Caco-2 (cell line): ENCODE data around the gene BCL7B. TPM values are rescaled to one million over a fixed set of nuclear protein-coding genes. Genes with fewer than 3 reads are reported as not detected.
A peak's percentile ranks its signal among the peaks of the same experiment; 100 is the strongest.

Experiments
- BruUV-seq: library from RNA; stranded (reverse); fragments of 400-500 nt; replicated peaks from 2 replicates; lab custom pipeline; 2021; lab: Mats Ljungman, UMichigan
- CTCF ChIA-PET: fragments of 300-600 bp; sonication (Branson Sonifier 250); formaldehyde crosslinking; loops from one replicate; lab custom pipeline; 2022; ENCODE audit warnings: antibody characterized with exemption; lab: Charles Lee
- POLR2A ChIA-PET: fragments of 300-600 bp; sonication (Branson Sonifier 250); formaldehyde crosslinking; loops from one replicate; lab custom pipeline; 2022; ENCODE audit warnings: antibody characterized with exemption; lab: Charles Lee
- DNase-seq, 2 experiments: peaks; one replicate each; pipeline versions ENCODE4 v3.0.0 to v3.0.0-alpha.2; 2020 to 2022
- H3K27me3 ChIP-seq: replicated peaks from 2 replicates; pipeline ENCODE4 v1.6.0; 2011; ENCODE audit warnings: low read length; ENCODE audit not compliant: control insufficient read depth, insufficient read depth
- H3K36me3 ChIP-seq: 2 replicates; pipeline ENCODE4 v1.5.1; 2011; ENCODE audit warnings: low read length; ENCODE audit not compliant: control insufficient read depth, insufficient read depth
- H3K4me1 ChIP-seq: fragments of 250-450 bp; sonication (Bioruptor Pico); 2 replicates; pipeline ENCODE4 v1.5.1; 2020; ENCODE audit warnings: mild to moderate bottlenecking
- H3K4me3 ChIP-seq: 2 replicates; pipeline ENCODE4 v1.5.1; 2011; ENCODE audit warnings: low read depth, mild to moderate bottlenecking, control low read depth, low read length
- H3K9me3 ChIP-seq: fragments of 250-450 bp; sonication (Bioruptor Pico); 2 replicates; pipeline ENCODE4 v1.5.1; 2020; ENCODE audit warnings: mild to moderate bottlenecking, moderate library complexity
- H3K27ac Mint-ChIP-seq: one replicate; pipeline ENCODE4 v1.8.0; 2022; ENCODE audit warnings: mixed read lengths; ENCODE audit not compliant: unreplicated experiment
- H3K27me3 Mint-ChIP-seq: one replicate; pipeline ENCODE4 v1.8.0; 2022; ENCODE audit warnings: mixed read lengths; ENCODE audit not compliant: insufficient read depth, unreplicated experiment
- H3K36me3 Mint-ChIP-seq: one replicate; pipeline ENCODE4 v1.8.0; 2022; ENCODE audit warnings: mild to moderate bottlenecking, mixed read lengths; ENCODE audit not compliant: insufficient read depth, unreplicated experiment
- H3K4me1 Mint-ChIP-seq: one replicate; pipeline ENCODE4 v1.8.0; 2022; ENCODE audit warnings: low read depth, mixed read lengths; ENCODE audit not compliant: unreplicated experiment
- H3K4me3 Mint-ChIP-seq: one replicate; pipeline ENCODE4 v1.8.0; 2022; ENCODE audit warnings: mild to moderate bottlenecking, moderate library complexity, mixed read lengths; ENCODE audit not compliant: unreplicated experiment
- H3K9me3 Mint-ChIP-seq: one replicate; pipeline ENCODE4 v1.8.0; 2022; ENCODE audit warnings: mixed read lengths; ENCODE audit not compliant: unreplicated experiment
- intact Hi-C: fragments of 100-400 bp; cut with micrococcal nuclease; formaldehyde crosslinking; loops from one replicate; pipeline ENCODE4 v1.10.0; 2022; ENCODE audit not compliant: unreplicated experiment
- total RNA-seq: library from RNA; stranded (reverse); gene quantifications from 2 replicates; pipeline ENCODE4 v1.2.3, GENCODE V29; 2022
- TF ChIP-seq, protein P1 (sequence below), 2 experiments: fragments of 200-600 bp in 1 of 2; IDR thresholded peaks; 1 replicate in 1 of 2; 2 replicates in 1 of 2; pipeline versions ENCODE4 v1.5.1 to v1.8.0; 2011 to 2022; ENCODE audit warnings: antibody characterized with exemption in 1 of 2, control low read depth in 1 of 2, inconsistent platforms in 1 of 2, low read depth in 1 of 2, low read length in 1 of 2, mild to moderate bottlenecking in 1 of 2, moderate library complexity in 1 of 2; ENCODE audit not compliant: insufficient read depth in 1 of 2, severe bottlenecking in 1 of 2, unreplicated experiment in 1 of 2

Gene BCL7B
- total RNA-seq, 1 experiment from 2014 or later, result 74.6 TPM

DNA sequence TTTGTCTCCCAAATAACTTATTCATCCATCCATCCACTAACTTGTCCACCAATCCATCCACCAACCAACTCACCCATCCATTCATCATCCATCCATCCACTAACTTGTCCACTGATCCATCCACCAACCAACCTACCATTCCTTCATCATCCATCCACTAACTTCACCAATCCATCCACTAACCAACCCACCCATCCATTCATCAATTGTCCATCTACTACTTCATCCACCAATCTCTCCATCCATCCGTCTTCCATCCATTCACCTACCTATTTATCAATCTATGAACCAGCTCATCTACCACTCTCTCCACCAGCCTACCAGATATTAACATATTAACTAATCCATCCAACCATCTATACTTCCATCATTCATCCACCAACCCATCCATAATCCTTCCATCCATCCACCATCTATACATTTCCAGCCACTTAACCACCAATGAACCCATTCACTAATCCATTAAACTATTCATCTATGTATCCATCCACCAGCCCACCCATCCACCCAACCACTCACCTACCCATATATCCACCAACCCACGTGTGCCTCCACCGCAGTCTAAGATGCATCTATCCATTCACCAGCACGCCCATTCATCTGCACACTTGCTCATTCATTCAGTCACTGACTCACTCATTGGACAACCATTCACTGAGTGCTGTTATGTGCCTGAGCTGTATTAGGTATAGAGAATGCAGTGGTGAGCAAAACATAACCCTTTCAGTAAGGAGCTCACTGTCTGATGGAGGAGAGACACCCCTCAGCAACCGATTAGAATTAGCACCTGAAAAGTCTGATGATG is 40.7 kb upstream of the BCL7B start:
- peaks cover 7% of the 10 kb centered on the region for H3K36me3 Mint-ChIP-seq
- no peaks in the 10 kb centered on the region for H3K9me3 Mint-ChIP-seq
- Histone ChIP-seq H3K4me1 (no peaks in the 10 kb centered on the region), H3K9me3 (no peaks in the 10 kb centered on the region), H3K27me3 (no peaks in the 10 kb centered on the region), H3K4me3 (no peak overlapping the region), H3K36me3 (no peaks in the 10 kb centered on the region)
- intact Hi-C loops, result no loop called here
- no peaks in the 10 kb centered on the region for H3K4me1 Mint-ChIP-seq
- ChIA-PET POLR2A (no interaction called here), CTCF (no interaction called here)
- peaks cover 6% of the 10 kb centered on the region for H3K27me3 Mint-ChIP-seq
- TF ChIP-seq, protein P1, sequence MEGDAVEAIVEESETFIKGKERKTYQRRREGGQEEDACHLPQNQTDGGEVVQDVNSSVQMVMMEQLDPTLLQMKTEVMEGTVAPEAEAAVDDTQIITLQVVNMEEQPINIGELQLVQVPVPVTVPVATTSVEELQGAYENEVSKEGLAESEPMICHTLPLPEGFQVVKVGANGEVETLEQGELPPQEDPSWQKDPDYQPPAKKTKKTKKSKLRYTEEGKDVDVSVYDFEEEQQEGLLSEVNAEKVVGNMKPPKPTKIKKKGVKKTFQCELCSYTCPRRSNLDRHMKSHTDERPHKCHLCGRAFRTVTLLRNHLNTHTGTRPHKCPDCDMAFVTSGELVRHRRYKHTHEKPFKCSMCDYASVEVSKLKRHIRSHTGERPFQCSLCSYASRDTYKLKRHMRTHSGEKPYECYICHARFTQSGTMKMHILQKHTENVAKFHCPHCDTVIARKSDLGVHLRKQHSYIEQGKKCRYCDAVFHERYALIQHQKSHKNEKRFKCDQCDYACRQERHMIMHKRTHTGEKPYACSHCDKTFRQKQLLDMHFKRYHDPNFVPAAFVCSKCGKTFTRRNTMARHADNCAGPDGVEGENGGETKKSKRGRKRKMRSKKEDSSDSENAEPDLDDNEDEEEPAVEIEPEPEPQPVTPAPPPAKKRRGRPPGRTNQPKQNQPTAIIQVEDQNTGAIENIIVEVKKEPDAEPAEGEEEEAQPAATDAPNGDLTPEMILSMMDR (IDR thresholded peaks at IDR 0.05; ENCODE audit: insufficient read depth in 1 of 2, low read depth in 1 of 2, low read length in 1 of 2, severe bottlenecking in 1 of 2, unreplicated experiment in 1 of 2), result no peak
- no peak for DNase-seq
- BruUV-seq, result no TSS peak
- no peak overlapping the region for H3K4me3 Mint-ChIP-seq
- H3K27ac Mint-ChIP-seq, result no peak overlapping the region

DNA sequence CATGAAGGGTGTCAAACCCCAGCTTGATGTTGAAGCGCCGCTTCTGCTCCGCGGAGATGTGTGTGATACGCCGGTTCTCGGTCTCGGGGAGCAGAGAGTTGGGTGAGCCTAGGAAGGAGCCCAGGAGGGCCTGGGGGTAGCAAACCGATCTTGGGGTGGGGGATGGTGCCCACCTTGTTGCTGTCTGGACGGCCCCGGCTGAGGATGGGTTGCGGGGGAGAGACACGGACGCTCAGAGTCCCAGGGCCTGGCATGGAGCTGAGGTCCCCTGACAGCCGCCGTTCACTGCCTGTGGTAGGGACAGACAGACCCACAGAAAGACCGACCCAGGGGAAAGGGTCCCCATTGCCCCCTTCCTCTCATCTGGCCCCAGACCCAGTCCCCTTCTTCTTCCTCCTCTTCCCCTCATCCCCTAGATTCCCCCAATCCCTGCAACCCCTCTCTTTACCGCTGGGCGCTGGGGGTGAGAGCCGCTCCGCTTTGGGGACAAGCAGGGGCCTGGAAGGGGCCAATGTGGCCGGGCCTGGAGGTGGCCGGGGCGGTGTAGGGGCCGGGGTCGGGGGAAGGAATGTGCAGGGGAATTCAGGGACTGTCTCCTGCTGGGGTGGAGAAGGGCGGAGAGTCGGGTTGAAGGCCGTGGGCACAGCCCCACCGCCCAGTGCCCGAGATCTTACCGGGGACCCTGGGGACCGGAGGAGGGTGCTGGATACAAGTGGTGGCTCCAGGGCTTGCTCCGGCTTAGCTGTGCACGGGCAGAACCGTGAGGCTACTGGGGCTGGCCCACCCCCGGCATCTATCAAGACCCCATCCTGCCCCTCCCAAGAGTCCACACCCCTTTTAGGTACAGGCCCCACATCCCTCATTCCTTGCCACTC is 38.9 kb upstream of the BCL7B start:
- TF ChIP-seq, protein P1 (IDR thresholded peaks at IDR 0.05; ENCODE audit: insufficient read depth in 1 of 2, low read depth in 1 of 2, low read length in 1 of 2, severe bottlenecking in 1 of 2, unreplicated experiment in 1 of 2), result no peak
- ChIA-PET CTCF (interaction anchor here (0.6 kb wide), 1 partner anchor 52 kb away, joined by 3 read pairs; no protein-coding TSS in a partner anchor), POLR2A (no interaction called here)
- intact Hi-C loops, result no loop called here
- Mint-ChIP-seq H3K36me3 (peaks cover 7% of the 10 kb centered on the region), H3K4me1 (no peaks in the 10 kb centered on the region), H3K4me3 (no peak overlapping the region), H3K27ac (no peak overlapping the region), H3K9me3 (no peaks in the 10 kb centered on the region), H3K27me3 (peaks cover 9% of the 10 kb centered on the region)
- Histone ChIP-seq H3K27me3 (no peaks in the 10 kb centered on the region), H3K9me3 (no peaks in the 10 kb centered on the region), H3K4me1 (no peaks in the 10 kb centered on the region), H3K36me3 (no peaks in the 10 kb centered on the region), H3K4me3 (no peak overlapping the region)
- BruUV-seq, result TSS peak; percentile 26
- DNase-seq, result no peak

DNA sequence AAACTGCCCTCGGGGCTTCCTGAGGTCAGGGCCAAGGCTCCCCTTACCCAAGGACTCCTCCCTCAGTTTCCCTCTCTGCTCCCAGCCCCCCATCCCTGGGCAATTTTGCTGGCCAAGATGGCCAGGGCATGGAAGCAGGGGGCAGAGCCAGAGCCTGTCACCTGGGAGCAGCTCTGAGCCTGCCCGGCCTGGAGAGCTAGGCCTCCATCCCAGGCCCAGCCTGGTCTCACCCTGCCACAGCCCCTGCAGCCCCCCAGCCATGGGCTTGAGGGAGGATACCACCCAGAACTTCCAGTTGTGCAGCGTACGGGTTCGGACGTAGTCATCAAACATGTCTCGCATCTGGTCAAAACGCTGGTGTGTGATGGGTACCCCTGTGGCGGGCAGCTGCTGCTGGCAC is 37.9 kb upstream of the BCL7B start:
- peaks cover 7% of the 10 kb centered on the region for H3K36me3 Mint-ChIP-seq
- H3K27ac Mint-ChIP-seq, result no peak overlapping the region
- peaks cover 9% of the 10 kb centered on the region for H3K27me3 Mint-ChIP-seq
- no peaks in the 10 kb centered on the region for H3K36me3 ChIP-seq
- no peak overlapping the region for H3K4me3 ChIP-seq
- H3K4me1 ChIP-seq, result no peaks in the 10 kb centered on the region
- no peaks in the 10 kb centered on the region for H3K9me3 ChIP-seq
- POLR2A ChIA-PET, result no interaction called here
- intact Hi-C loops, result no loop called here
- no peak for DNase-seq
- H3K27me3 ChIP-seq, result no peaks in the 10 kb centered on the region
- no peak overlapping the region for H3K4me3 Mint-ChIP-seq
- H3K4me1 Mint-ChIP-seq, result no peaks in the 10 kb centered on the region
- BruUV-seq, result no TSS peak
- TF ChIP-seq, protein P1 (IDR thresholded peaks at IDR 0.05; ENCODE audit: insufficient read depth in 1 of 2, low read depth in 1 of 2, low read length in 1 of 2, severe bottlenecking in 1 of 2, unreplicated experiment in 1 of 2), result no peak
- H3K9me3 Mint-ChIP-seq, result no peaks in the 10 kb centered on the region
- CTCF ChIA-PET, result no interaction called here
